HepG2 (cell line): ENCODE measurements around the gene CPB2. TPM values are rescaled to one million over a fixed set of nuclear protein-coding genes. Genes with fewer than 3 reads are reported as not detected.

Experiments
- HNRNPK ChIP-seq: fragments of 200-400 bp; formaldehyde crosslinking; IDR thresholded peaks from 2 replicates; pipeline ENCODE4 v1.6.1; 2018; ENCODE audit warnings: low read length, low read depth, moderate library complexity, mild to moderate bottlenecking; ENCODE audit not compliant: poor library complexity, severe bottlenecking
- IRX3 ChIP-seq: sonication (generic); formaldehyde crosslinking; IDR thresholded peaks from 2 replicates; pipeline ENCODE4 v1.8.1; 2023; ENCODE audit warnings: mild to moderate bottlenecking, low read depth, missing genetic modification reagents, borderline replicate concordance
- PRPF4 ChIP-seq: fragments of 200-400 bp; formaldehyde crosslinking; IDR thresholded peaks from 2 replicates; pipeline ENCODE4 v1.6.1; 2016; ENCODE audit warnings: low read length, low read depth; ENCODE audit not compliant: poor library complexity, severe bottlenecking
- SNAPC2 ChIP-seq: sonication (generic); formaldehyde crosslinking; IDR thresholded peaks from 2 replicates; pipeline ENCODE4 v1.8.1; 2022; ENCODE audit warnings: mild to moderate bottlenecking, missing genetic modification reagents
- TAF15 ChIP-seq: fragments of 200-400 bp; formaldehyde crosslinking; IDR thresholded peaks from one replicate; pipeline ENCODE4 v1.6.1; 2018; ENCODE audit warnings: mild to moderate bottlenecking, low read depth, low read length; ENCODE audit not compliant: poor library complexity, severe bottlenecking
- ZBTB1 ChIP-seq: sonication (generic); formaldehyde crosslinking; IDR thresholded peaks from 2 replicates; pipeline ENCODE4 v1.4.0; 2020; ENCODE audit warnings: missing genetic modification reagents, borderline replicate concordance
- ZC3H13 ChIP-seq: sonication (generic); formaldehyde crosslinking; IDR thresholded peaks from 2 replicates; pipeline ENCODE4 v1.8.1; 2023; ENCODE audit warnings: mild to moderate bottlenecking, missing genetic modification reagents, moderate library complexity
- ZNF121 ChIP-seq: sonication (generic); formaldehyde crosslinking; IDR thresholded peaks from 2 replicates; pipeline ENCODE4 v1.5.0; 2020; ENCODE audit warnings: mild to moderate bottlenecking, missing genetic modification reagents
- ZNF264 ChIP-seq: sonication (generic); formaldehyde crosslinking; IDR thresholded peaks from 2 replicates; pipeline ENCODE4 v1.4.0; 2020; ENCODE audit warnings: missing genetic modification reagents
- ZNF331 ChIP-seq: sonication (generic); formaldehyde crosslinking; IDR thresholded peaks from 2 replicates; pipeline ENCODE4 v1.4.0; 2020; ENCODE audit warnings: missing genetic modification reagents
- ZNF543 ChIP-seq: sonication (generic); formaldehyde crosslinking; IDR thresholded peaks from 2 replicates; pipeline ENCODE4 v1.4.0; 2020; ENCODE audit warnings: mild to moderate bottlenecking, missing genetic modification reagents
- ZNF790 ChIP-seq: sonication (generic); formaldehyde crosslinking; IDR thresholded peaks from 2 replicates; pipeline ENCODE4 v1.8.0; 2022; ENCODE audit warnings: missing genetic modification reagents, mild to moderate bottlenecking, borderline replicate concordance
- ZNF883 ChIP-seq: sonication (generic); formaldehyde crosslinking; IDR thresholded peaks from 2 replicates; pipeline ENCODE4 v1.5.1; 2020; ENCODE audit warnings: mild to moderate bottlenecking, missing genetic modification reagents; ENCODE audit errors: not compliant biosample characterization
- polyA plus RNA-seq, 8 experiments: library from polyadenylated mRNA; depleted of rRNA in 3 of 8; stranded (reverse) in 7 of 8; unstranded in 1 of 8; fragments of >200 nt; fragmentation: Illumina TruSeq in 4 of 8; extraction: Trizol in 4 of 8; gene quantifications; 2 replicates each; pipeline versions ENCODE4 v1.2.1 to v1.2.3, GENCODE V29; 2011 to 2016; ENCODE audit warnings: low read depth in 4 of 8, missing spikeins in 1 of 8, mixed read lengths in 1 of 8; ENCODE audit not compliant: insufficient read depth in 1 of 8
- total RNA-seq, 5 experiments: library from RNA; depleted of rRNA; stranded (reverse); fragments of >200 nt; fragmentation: Illumina TruSeq; extraction: Trizol; gene quantifications; 2 replicates each; pipeline ENCODE4 v1.2.3, GENCODE V29; 2016; ENCODE audit warnings: low read depth in 1 of 5
- TF ChIP-seq, protein P1 (sequence below): IDR thresholded peaks from 2 replicates; pipeline ENCODE4 v1.6.1; 2016; ENCODE audit warnings: missing compliant biosample characterization, missing genetic modification reagents, borderline replicate concordance
- TF ChIP-seq, protein P2 (sequence below), 2 experiments: sonication (generic) in 1 of 2; formaldehyde crosslinking in 1 of 2; IDR thresholded peaks; 2 replicates each; pipeline versions ENCODE4 v1.5.1 to v1.6.1; 2011 to 2020; ENCODE audit warnings: borderline replicate concordance in 1 of 2, low read depth in 1 of 2, low read length in 1 of 2, mild to moderate bottlenecking in 1 of 2, missing genetic modification reagents in 1 of 2, moderate library complexity in 1 of 2
- TF ChIP-seq, protein P3 (sequence below): sonication (generic); formaldehyde crosslinking; IDR thresholded peaks from 2 replicates; pipeline ENCODE4 v1.5.0; 2020; ENCODE audit warnings: missing genetic modification reagents, mild to moderate bottlenecking, borderline replicate concordance
- TF ChIP-seq, protein P4 (sequence below): sonication (generic); formaldehyde crosslinking; conservative IDR thresholded peaks from 2 replicates; pipeline ENCODE4 v1.5.0; 2020; ENCODE audit warnings: missing genetic modification reagents

The CPB2 gene
- total and polyA plus RNA-seq, 2 of the 13 experiments (the other 11 are each of a cell fraction or from before 2014, with no cell fraction given), result 125 to 140 TPM

DNA sequence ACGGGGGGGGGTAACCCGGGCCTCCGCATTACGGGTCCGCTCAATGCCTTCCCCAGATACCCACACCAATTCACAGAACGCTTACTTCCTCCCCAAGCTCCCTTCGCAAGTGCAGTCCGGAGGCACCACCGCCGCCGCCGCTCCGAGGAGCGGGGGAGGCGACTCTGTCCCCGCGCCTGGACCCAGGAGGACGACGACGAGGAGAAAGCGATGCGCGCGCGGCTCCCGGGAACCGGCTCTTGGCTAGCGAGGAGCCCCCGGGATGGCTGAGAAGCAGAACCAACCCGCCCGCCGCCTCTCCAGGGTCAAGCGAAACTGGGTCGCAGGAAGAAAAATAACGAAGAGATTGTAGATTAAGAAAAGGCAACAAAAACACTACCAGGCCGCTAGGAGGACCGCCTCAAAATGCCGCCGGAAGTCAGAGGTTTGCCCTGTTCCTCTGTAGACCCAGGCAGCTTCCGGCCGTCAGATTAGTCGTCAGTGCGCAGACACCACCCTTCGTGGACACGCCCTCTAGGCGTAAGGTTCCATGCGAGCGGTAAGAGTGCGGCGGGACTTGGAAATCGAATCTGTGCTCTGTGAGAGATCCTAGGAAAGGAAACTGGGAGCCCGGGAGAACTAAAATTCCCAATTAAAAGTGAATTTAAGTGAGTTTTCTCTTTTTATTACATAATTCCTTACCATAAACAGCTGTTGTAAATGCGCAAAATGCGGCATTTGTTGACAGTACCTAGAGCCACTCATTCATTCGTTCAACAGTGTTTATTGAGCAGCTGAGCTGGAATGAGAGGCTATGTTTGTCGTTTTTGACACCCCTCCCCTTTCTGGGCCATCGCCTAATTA is 52.3 kb downstream of the CPB2 start, which contains the start of gene ZC3H13 (continued):
- TF ChIP-seq PRPF4 (no peak), ZNF543 (no peak), ZNF790 (CRISPR knock-in tag) (no peak), HNRNPK (no peak), TAF15 (no peak), ZNF331 (CRISPR knock-in tag) (0 out of 2 replicates have a peak, but pooled peaks have one; percentile 36), ZC3H13 (no peak), ZNF264 (no peak), ZNF883 (CRISPR knock-in tag) (peak; percentile 48), ZNF121 (CRISPR knock-in tag) (no peak), IRX3 (no peak), SNAPC2 (CRISPR knock-in tag) (no peak), ZBTB1 (no peak)
- TF ChIP-seq, protein P1, sequence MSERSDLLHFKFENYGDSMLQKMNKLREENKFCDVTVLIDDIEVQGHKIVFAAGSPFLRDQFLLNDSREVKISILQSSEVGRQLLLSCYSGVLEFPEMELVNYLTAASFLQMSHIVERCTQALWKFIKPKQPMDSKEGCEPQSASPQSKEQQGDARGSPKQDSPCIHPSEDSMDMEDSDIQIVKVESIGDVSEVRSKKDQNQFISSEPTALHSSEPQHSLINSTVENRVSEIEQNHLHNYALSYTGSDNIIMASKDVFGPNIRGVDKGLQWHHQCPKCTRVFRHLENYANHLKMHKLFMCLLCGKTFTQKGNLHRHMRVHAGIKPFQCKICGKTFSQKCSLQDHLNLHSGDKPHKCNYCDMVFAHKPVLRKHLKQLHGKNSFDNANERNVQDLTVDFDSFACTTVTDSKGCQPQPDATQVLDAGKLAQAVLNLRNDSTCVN (CRISPR knock-in tag), result no peak
- TF ChIP-seq, protein P2, sequence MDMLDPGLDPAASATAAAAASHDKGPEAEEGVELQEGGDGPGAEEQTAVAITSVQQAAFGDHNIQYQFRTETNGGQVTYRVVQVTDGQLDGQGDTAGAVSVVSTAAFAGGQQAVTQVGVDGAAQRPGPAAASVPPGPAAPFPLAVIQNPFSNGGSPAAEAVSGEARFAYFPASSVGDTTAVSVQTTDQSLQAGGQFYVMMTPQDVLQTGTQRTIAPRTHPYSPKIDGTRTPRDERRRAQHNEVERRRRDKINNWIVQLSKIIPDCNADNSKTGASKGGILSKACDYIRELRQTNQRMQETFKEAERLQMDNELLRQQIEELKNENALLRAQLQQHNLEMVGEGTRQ (IDR thresholded peaks at IDR 0.05; ENCODE audit: low read depth, low read length), result no peak
- TF ChIP-seq, protein P2 (CRISPR knock-in tag; IDR thresholded peaks at IDR 0.05; ENCODE audit: borderline replicate concordance), result no peak
- TF ChIP-seq, protein P3, sequence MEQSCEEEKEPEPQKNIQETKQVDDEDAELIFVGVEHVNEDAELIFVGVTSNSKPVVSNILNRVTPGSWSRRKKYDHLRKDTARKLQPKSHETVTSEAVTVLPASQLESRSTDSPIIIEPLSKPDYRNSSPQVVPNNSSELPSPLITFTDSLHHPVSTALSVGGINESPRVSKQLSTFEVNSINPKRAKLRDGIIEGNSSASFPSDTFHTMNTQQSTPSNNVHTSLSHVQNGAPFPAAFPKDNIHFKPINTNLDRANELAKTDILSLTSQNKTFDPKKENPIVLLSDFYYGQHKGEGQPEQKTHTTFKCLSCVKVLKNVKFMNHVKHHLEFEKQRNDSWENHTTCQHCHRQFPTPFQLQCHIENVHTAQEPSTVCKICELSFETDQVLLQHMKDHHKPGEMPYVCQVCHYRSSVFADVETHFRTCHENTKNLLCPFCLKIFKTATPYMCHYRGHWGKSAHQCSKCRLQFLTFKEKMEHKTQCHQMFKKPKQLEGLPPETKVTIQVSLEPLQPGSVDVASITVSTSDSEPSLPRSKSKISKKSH (CRISPR knock-in tag), result no peak; the same call in 1 of the 2 replicates
- TF ChIP-seq, protein P4, sequence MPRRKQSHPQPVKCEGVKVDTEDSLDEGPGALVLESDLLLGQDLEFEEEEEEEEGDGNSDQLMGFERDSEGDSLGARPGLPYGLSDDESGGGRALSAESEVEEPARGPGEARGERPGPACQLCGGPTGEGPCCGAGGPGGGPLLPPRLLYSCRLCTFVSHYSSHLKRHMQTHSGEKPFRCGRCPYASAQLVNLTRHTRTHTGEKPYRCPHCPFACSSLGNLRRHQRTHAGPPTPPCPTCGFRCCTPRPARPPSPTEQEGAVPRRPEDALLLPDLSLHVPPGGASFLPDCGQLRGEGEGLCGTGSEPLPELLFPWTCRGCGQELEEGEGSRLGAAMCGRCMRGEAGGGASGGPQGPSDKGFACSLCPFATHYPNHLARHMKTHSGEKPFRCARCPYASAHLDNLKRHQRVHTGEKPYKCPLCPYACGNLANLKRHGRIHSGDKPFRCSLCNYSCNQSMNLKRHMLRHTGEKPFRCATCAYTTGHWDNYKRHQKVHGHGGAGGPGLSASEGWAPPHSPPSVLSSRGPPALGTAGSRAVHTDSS, result no peak
